K562 (cell line): ENCODE measurements around the gene IL23A. TPM values are rescaled to one million over a fixed set of nuclear protein-coding genes. Genes with fewer than 3 reads are reported as not detected.

Experiments
- ARID4B ChIP-seq: sonication (generic); formaldehyde crosslinking; IDR thresholded peaks from 2 replicates; pipeline ENCODE4 v1.8.0; 2022; ENCODE audit warnings: mild to moderate bottlenecking, missing genetic modification reagents
- ASH1L ChIP-seq: fragments of 450-650 bp; IDR thresholded peaks from 2 replicates; pipeline ENCODE4 v1.6.1; 2018; ENCODE audit warnings: borderline replicate concordance, mild to moderate bottlenecking, low read depth; ENCODE audit not compliant: partially characterized antibody
- CUX1 ChIP-seq: fragments of 200-800 bp; sonication (Bioruptor generic); IDR thresholded peaks from 2 replicates; pipeline ENCODE4 v1.6.1; 2016; ENCODE audit warnings: missing genetic modification characterization, missing compliant biosample characterization
- FOXO4 ChIP-seq: fragments of 450-650 bp; formaldehyde crosslinking; IDR thresholded peaks from 2 replicates; pipeline ENCODE4 v1.4.0; 2020; ENCODE audit warnings: mild to moderate bottlenecking, moderate library complexity
- MBD2 ChIP-seq: sonication (generic); IDR thresholded peaks from 2 replicates; pipeline ENCODE4 v1.6.1; 2016; ENCODE audit warnings: low read depth, borderline replicate concordance
- MEF2D ChIP-seq: conservative IDR thresholded peaks from 2 replicates; pipeline ENCODE4 v1.6.1; 2016; ENCODE audit warnings: low read depth, missing genetic modification characterization, missing compliant biosample characterization
- SAP30 ChIP-seq: fragments of 200-600 bp; sonication (generic); IDR thresholded peaks from 2 replicates; pipeline ENCODE4 v1.6.1; 2012; ENCODE audit warnings: borderline replicate concordance, low read depth, mild to moderate bottlenecking, moderate library complexity, low read length, control low read depth, inconsistent platforms; ENCODE audit not compliant: insufficient read depth, poor library complexity, severe bottlenecking
- SNAPC5 ChIP-seq: fragments of 250-450 bp; sonication (Bioruptor Pico); IDR thresholded peaks from 2 replicates; pipeline ENCODE4 v1.8.0; 2021; ENCODE audit warnings: moderate library complexity, mild to moderate bottlenecking, inconsistent platforms
- SP1 ChIP-seq: sonication (generic); formaldehyde crosslinking; IDR thresholded peaks from 2 replicates; pipeline ENCODE4 v1.8.1; 2022; ENCODE audit warnings: mild to moderate bottlenecking, missing genetic modification reagents
- TAF1 ChIP-seq: IDR thresholded peaks from 2 replicates; pipeline ENCODE4 v1.6.1; 2011; ENCODE audit warnings: mild to moderate bottlenecking, low read length, moderate library complexity; ENCODE audit not compliant: insufficient read depth, control insufficient read depth, severe bottlenecking; ENCODE audit errors: extremely low read depth
- TCF7 ChIP-seq: sonication (generic); IDR thresholded peaks from 2 replicates; pipeline ENCODE4 v1.6.1; 2016; ENCODE audit warnings: antibody characterized with exemption, borderline replicate concordance
- ZFX ChIP-seq: sonication (generic); formaldehyde crosslinking; IDR thresholded peaks from 2 replicates; pipeline ENCODE4 v1.8.0; 2022; ENCODE audit warnings: mild to moderate bottlenecking, missing genetic modification reagents, moderate library complexity
- ZNF695 ChIP-seq: fragments of 450-650 bp; formaldehyde crosslinking; IDR thresholded peaks from 2 replicates; pipeline ENCODE4 v1.4.0; 2020; ENCODE audit warnings: mild to moderate bottlenecking, moderate library complexity
- polyA plus RNA-seq, 8 experiments: library from polyadenylated mRNA; depleted of rRNA in 4 of 8; stranded (reverse) in 5 of 8; unstranded in 3 of 8; fragments of >200 nt; fragmentation: Nextera tagmentation in 2 of 8; fragmentation: Illumina TruSeq in 1 of 8; extraction: Ambion mirVana in 2 of 8; extraction: Trizol in 1 of 8; gene quantifications; 2 replicates each; pipeline versions ENCODE4 v1.2.1 to v1.2.3, GENCODE V29; 2011 to 2014; ENCODE audit warnings: inconsistent platforms in 1 of 8, missing spikeins in 1 of 8
- total RNA-seq, 7 experiments: library from RNA; depleted of rRNA in 6 of 7; stranded (reverse); fragments of >200 nt in 6 of 7; fragmentation: Illumina TruSeq in 2 of 7; extraction: Trizol in 2 of 7; gene quantifications; 2 replicates each; pipeline versions ENCODE4 v1.2.1 to v1.2.3, GENCODE V29; 2011 to 2021; ENCODE audit warnings: low replicate concordance in 1 of 7

Gene IL23A
- total and polyA plus RNA-seq, 9 of the 15 experiments (the other 6 are each of a cell fraction or from before 2014, with no cell fraction given) = 4.4 to 37.2 (median 9.6) TPM

- TF ChIP-seq ZNF695 (CRISPR knock-in tag) = no peak
- peak; percentile 60 for TF ChIP-seq ASH1L
- peak; percentile 52 for TF ChIP-seq TAF1
- no peak for TF ChIP-seq FOXO4 (CRISPR knock-in tag)
- TF ChIP-seq TCF7 = peak; percentile 90; the same call in 1 of the 2 replicates
- no peak for TF ChIP-seq ARID4B (CRISPR knock-in tag)
- TF ChIP-seq MEF2D (tag) = peak; percentile 67
- peak; percentile 42; the same call in 1 of the 2 replicates for TF ChIP-seq SP1 (CRISPR knock-in tag)
- peak; percentile 51 for TF ChIP-seq ZFX (CRISPR knock-in tag)
- no peak for TF ChIP-seq SNAPC5 (CRISPR knock-in tag)
- TF ChIP-seq SAP30 = no peak
- peak; percentile 66; the same call in 1 of the 2 replicates for TF ChIP-seq MBD2
- peak; percentile 29 for TF ChIP-seq CUX1 (CRISPR knock-in tag)
Measured at GRCh38 chr12:56336361-56337167, 2.1 kb upstream of the IL23A start (continued).
